HL-60 (cell line): ENCODE results near the gene NLK.

Experiments used
- GABPA ChIP-seq: IDR thresholded peaks from 2 replicates; pipeline ENCODE4 v1.6.1; 2012; ENCODE audit warnings: low read depth
- TF ChIP-seq, protein P1 (sequence below): IDR thresholded peaks from one replicate; pipeline ENCODE4 v1.5.1; 2011; ENCODE audit warnings: low read length, control low read depth, inconsistent platforms; ENCODE audit not compliant: insufficient read depth

DNA sequence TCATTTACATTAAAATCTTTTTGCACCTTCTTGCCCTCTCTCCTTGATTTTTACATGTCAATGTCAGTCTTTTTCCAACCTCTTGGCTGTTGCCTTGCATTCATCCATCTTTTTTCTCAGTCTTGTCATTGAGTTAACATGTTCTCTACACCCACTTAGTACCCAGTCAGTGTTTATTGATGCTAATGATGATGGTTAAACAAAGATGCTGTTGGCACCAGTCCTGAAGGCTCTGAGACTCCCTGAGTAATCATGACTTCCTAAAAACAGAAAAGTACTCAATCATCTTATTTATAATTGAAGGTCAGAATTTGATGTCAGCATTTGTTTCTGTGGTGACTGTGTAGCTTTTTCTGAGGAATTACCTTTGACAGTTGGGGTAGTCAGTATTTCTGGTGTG is 104.5 kb downstream of the NLK start:
- TF ChIP-seq, protein P1, sequence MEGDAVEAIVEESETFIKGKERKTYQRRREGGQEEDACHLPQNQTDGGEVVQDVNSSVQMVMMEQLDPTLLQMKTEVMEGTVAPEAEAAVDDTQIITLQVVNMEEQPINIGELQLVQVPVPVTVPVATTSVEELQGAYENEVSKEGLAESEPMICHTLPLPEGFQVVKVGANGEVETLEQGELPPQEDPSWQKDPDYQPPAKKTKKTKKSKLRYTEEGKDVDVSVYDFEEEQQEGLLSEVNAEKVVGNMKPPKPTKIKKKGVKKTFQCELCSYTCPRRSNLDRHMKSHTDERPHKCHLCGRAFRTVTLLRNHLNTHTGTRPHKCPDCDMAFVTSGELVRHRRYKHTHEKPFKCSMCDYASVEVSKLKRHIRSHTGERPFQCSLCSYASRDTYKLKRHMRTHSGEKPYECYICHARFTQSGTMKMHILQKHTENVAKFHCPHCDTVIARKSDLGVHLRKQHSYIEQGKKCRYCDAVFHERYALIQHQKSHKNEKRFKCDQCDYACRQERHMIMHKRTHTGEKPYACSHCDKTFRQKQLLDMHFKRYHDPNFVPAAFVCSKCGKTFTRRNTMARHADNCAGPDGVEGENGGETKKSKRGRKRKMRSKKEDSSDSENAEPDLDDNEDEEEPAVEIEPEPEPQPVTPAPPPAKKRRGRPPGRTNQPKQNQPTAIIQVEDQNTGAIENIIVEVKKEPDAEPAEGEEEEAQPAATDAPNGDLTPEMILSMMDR: no peak
- no peak for TF ChIP-seq GABPA
